ENCODE data around the gene INAVA. TPM values are rescaled to one million over a fixed set of nuclear protein-coding genes. Genes with fewer than 3 reads are reported as not detected.

Gene INAVA
- total RNA-seq, 4 donors from 2014 or later, result not detected

GRCh38 chr1:200885623-200886402, 8.9 kb upstream of the INAVA start:
- Histone ChIP-seq H3K9me3 (no peaks in the 10 kb centered on the region), H3K27me3 (peaks cover 0 to 27% of the 10 kb centered on the region in 2 donors), H3K4me3 (no peak overlapping the region), H3K36me3 (no peaks in the 10 kb centered on the region), H3K27ac (no peak overlapping the region), H3K4me1 (peaks cover 0 to 9% (median 2%) of the 10 kb centered on the region in 4 donors)
- no peak for DNase-seq (ENCODE audit: low spot score in 2 of 2)
- WGBS, 2 donors, result 87 to 88% methylated on average over 6 of the region's 6 CpGs
- no peak for TF ChIP-seq EP300 (IDR thresholded peaks at IDR 0.05)
- no peak for TF ChIP-seq POLR2A (IDR thresholded peaks at IDR 0.05)
- TF ChIP-seq, protein P1, sequence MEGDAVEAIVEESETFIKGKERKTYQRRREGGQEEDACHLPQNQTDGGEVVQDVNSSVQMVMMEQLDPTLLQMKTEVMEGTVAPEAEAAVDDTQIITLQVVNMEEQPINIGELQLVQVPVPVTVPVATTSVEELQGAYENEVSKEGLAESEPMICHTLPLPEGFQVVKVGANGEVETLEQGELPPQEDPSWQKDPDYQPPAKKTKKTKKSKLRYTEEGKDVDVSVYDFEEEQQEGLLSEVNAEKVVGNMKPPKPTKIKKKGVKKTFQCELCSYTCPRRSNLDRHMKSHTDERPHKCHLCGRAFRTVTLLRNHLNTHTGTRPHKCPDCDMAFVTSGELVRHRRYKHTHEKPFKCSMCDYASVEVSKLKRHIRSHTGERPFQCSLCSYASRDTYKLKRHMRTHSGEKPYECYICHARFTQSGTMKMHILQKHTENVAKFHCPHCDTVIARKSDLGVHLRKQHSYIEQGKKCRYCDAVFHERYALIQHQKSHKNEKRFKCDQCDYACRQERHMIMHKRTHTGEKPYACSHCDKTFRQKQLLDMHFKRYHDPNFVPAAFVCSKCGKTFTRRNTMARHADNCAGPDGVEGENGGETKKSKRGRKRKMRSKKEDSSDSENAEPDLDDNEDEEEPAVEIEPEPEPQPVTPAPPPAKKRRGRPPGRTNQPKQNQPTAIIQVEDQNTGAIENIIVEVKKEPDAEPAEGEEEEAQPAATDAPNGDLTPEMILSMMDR (IDR thresholded peaks at IDR 0.05), result no peak

GRCh38 chr1:200886594-200886993, 8.1 kb upstream of the INAVA start:
- DNase-seq (ENCODE audit: low spot score in 2 of 2), result no peak
- Histone ChIP-seq H3K27ac (no peak overlapping the region), H3K4me1 (peaks cover 0 to 14% (median 9%) of the 10 kb centered on the region in 4 donors), H3K36me3 (no peaks in the 10 kb centered on the region), H3K9me3 (no peaks in the 10 kb centered on the region), H3K27me3 (peaks cover 0 to 35% of the 10 kb centered on the region in 2 donors), H3K4me3 (no peak overlapping the region)
- 79 to 91% methylated on average over 2 of the region's 2 CpGs for WGBS, 2 donors
- TF ChIP-seq POLR2A (IDR thresholded peaks at IDR 0.05) (no peak), EP300 (IDR thresholded peaks at IDR 0.05) (no peak)
- TF ChIP-seq, protein P1 (IDR thresholded peaks at IDR 0.05), result no peak

DNA sequence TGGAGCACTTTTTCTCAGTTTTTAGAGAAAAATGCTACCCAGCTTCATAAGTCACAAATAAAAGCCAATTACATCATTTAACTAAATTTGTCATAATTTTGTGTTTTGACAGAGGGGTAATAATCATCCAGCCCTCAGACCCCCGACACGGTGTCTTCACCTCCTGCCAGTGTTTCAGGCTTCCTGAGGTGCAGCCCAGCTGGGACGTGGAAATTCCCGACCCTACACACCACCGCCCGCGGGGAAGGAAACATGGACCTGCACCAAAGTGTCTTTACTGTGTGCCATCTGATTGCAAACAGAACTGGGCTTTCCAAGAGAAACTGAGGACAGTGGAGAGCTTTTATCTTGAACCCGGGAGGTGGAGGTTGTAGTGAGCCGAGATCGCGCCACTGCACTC, 7.7 kb upstream of the INAVA start:
- Histone ChIP-seq H3K9me3 (no peaks in the 10 kb centered on the region), H3K4me1 (peaks cover 0 to 17% (median 13%) of the 10 kb centered on the region in 4 donors), H3K27me3 (peaks cover 0 to 40% of the 10 kb centered on the region in 2 donors), H3K36me3 (no peaks in the 10 kb centered on the region), H3K4me3 (no peak overlapping the region), H3K27ac (no peak overlapping the region)
- TF ChIP-seq EP300 (IDR thresholded peaks at IDR 0.05), result no peak
- TF ChIP-seq, protein P1 (IDR thresholded peaks at IDR 0.05), result no peak
- TF ChIP-seq POLR2A (IDR thresholded peaks at IDR 0.05), result no peak
- DNase-seq (ENCODE audit: low spot score in 2 of 2), result no peak
- 59 to 78% methylated on average over 11 of the region's 11 CpGs for WGBS, 2 donors

DNA sequence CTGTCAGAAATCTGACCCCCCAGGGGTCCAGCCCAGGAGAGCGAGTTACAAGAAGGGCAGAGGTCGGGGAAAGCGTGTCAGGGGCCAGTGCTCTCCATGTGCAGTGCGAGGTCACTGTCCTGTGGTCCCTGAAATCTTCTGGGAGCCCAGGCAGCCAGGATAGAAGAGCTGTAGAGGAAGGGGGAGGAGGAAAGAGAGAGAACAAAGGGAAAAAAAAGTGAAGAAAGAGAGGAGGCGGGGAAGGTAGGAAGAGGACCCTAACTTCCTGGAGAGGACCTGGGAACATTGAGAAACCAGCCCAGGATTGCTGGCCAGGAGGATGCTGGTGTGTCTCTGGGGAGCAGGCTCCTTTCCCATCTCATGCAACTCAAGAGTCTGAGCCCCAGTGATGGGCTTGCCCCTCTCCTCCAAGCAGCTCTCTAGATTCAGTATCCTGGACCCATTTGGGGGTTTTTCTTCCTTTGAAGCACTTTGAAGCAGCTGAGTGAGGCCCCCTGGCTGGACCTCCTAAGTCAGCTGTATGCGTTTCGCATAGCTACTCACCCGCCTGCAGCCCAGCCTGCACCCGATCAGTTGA, 6.8 kb upstream of the INAVA start:
- H3K4me3 ChIP-seq, result no peak overlapping the region
- no peaks in the 10 kb centered on the region for H3K9me3 ChIP-seq
- peaks cover 0 to 20% (median 14%) of the 10 kb centered on the region in 4 donors for H3K4me1 ChIP-seq
- no peak for TF ChIP-seq POLR2A (IDR thresholded peaks at IDR 0.05)
- no peak for TF ChIP-seq EP300 (IDR thresholded peaks at IDR 0.05)
- TF ChIP-seq, protein P1 (IDR thresholded peaks at IDR 0.05), result no peak
- H3K36me3 ChIP-seq, result no peaks in the 10 kb centered on the region
- H3K27me3 ChIP-seq, result peaks cover 0 to 47% of the 10 kb centered on the region in 2 donors
- DNase-seq (ENCODE audit: low spot score in 2 of 2), result no peak
- no peak overlapping the region for H3K27ac ChIP-seq
- WGBS, 2 donors, result 74 to 80% methylated on average over 9 of the region's 9 CpGs

GRCh38 chr1:200888349-200888838, 6.3 kb upstream of the INAVA start:
- Histone ChIP-seq H3K27ac (no peak overlapping the region), H3K27me3 (peaks cover 0 to 51% of the 10 kb centered on the region in 2 donors), H3K36me3 (no peaks in the 10 kb centered on the region), H3K9me3 (no peaks in the 10 kb centered on the region), H3K4me1 (peaks cover 0 to 20% (median 14%) of the 10 kb centered on the region in 4 donors), H3K4me3 (no peak overlapping the region)
- 61 to 65% methylated on average over 4 to 7 of the region's 7 CpGs for WGBS, 2 donors
- no peak for DNase-seq (ENCODE audit: low spot score in 2 of 2)
- TF ChIP-seq, protein P1 (IDR thresholded peaks at IDR 0.05), result no peak
- no peak for TF ChIP-seq POLR2A (IDR thresholded peaks at IDR 0.05)
- TF ChIP-seq EP300 (IDR thresholded peaks at IDR 0.05), result no peak

Measured in tibial nerve (tissue), 4 donors.